Endothelial cell of umbilical vein (primary cell): ENCODE results near the gene CASK. TPM values are rescaled to one million over a fixed set of nuclear protein-coding genes. Genes with fewer than 3 reads are reported as not detected.

Experiments
- BruUV-seq: library from RNA; stranded (reverse); fragments of 400-500 nt; replicated peaks from 2 replicates; lab custom pipeline; 2021; lab: Mats Ljungman, UMichigan
- CTCF ChIA-PET: fragments of 300-600, 350-600 bp; sonication (Branson Sonifier 250); formaldehyde crosslinking; loops from one replicate; lab custom pipeline; 2021; ENCODE audit warnings: antibody characterized with exemption, inconsistent platforms; lab: Charles Lee
- POLR2A ChIA-PET: fragments of 300-600, 350-600 bp; sonication (Branson Sonifier 250); formaldehyde crosslinking; loops from one replicate; lab custom pipeline; 2021; ENCODE audit warnings: antibody characterized with exemption, inconsistent platforms; lab: Charles Lee
- DNase-seq: peaks from one replicate; pipeline ENCODE4 v3.0.0-alpha.2; 2011; ENCODE audit warnings: low read depth, low spot score
- FAIRE-seq: peaks from 2 replicates; lab custom pipeline; 2011; peaks lifted over from hg19 to GRCh38; lab: Jason Lieb, UNC
- H2AFZ ChIP-seq: 2 replicates; pipeline ENCODE4 v1.6.0; 2012; ENCODE audit warnings: low read depth, low read length, control low read depth, inconsistent platforms
- H3K27ac ChIP-seq: 2 replicates; pipeline ENCODE4 v1.5.1; 2011; ENCODE audit warnings: low read depth, mild to moderate bottlenecking, control low read depth, low read length, moderate library complexity; ENCODE audit not compliant: insufficient read depth
- H3K27me3 ChIP-seq, 2 experiments: 2 replicates each; pipeline versions ENCODE4 v1.6.0 to v1.6.1; 2011; ENCODE audit warnings: low read length in 2 of 2, mixed read lengths in 1 of 2; ENCODE audit not compliant: control insufficient read depth in 2 of 2, insufficient read depth in 2 of 2
- H3K36me3 ChIP-seq, 2 experiments: 2 replicates in 1 of 2; 3 replicates in 1 of 2; pipeline ENCODE4 v1.5.1; 2011; ENCODE audit warnings: low read length in 2 of 2, mild to moderate bottlenecking in 1 of 2, moderate library complexity in 1 of 2; ENCODE audit not compliant: control insufficient read depth in 2 of 2, insufficient read depth in 2 of 2; ENCODE audit errors: extremely low read depth in 1 of 2
- H3K4me1 ChIP-seq: 3 replicates; pipeline ENCODE4 v1.5.1; 2011; ENCODE audit warnings: mild to moderate bottlenecking, low read length; ENCODE audit not compliant: control insufficient read depth, insufficient read depth; ENCODE audit errors: extremely low read depth
- H3K4me2 ChIP-seq: 2 replicates; pipeline ENCODE4 v1.6.1; 2011; ENCODE audit warnings: low read length, control low read depth, mixed read lengths; ENCODE audit not compliant: insufficient read depth
- H3K4me3 ChIP-seq, 3 experiments: fragments of 200-600 bp in 1 of 3; sonication (generic), shearing (Covaris generic) in 1 of 3; replicated peaks in 1 of 3; 2 replicates each; pipeline ENCODE4 v1.5.1; 2011 to 2016; ENCODE audit warnings: control low read depth in 3 of 3, low read length in 3 of 3, mild to moderate bottlenecking in 2 of 3, inconsistent platforms in 1 of 3, low read depth in 1 of 3, moderate library complexity in 1 of 3; ENCODE audit not compliant: insufficient read depth in 1 of 3
- H3K79me2 ChIP-seq: 2 replicates; pipeline ENCODE4 v1.6.0; 2012; ENCODE audit warnings: low read length, inconsistent platforms; ENCODE audit not compliant: control insufficient read depth, insufficient read depth
- H3K9ac ChIP-seq: replicated peaks from 2 replicates; pipeline ENCODE3; 2011; ENCODE audit warnings: low read length, control low read depth; ENCODE audit not compliant: insufficient read depth; ENCODE audit errors: extremely low read depth
- H3K9me1 ChIP-seq: replicated peaks from 3 replicates; pipeline ENCODE4 v1.6.0; 2011; ENCODE audit warnings: mild to moderate bottlenecking, low read length; ENCODE audit not compliant: control insufficient read depth, insufficient read depth; ENCODE audit errors: extremely low read depth
- H3K9me3 ChIP-seq: replicated peaks from 2 replicates; pipeline ENCODE4 v1.5.1; 2012; ENCODE audit warnings: low read length, inconsistent platforms; ENCODE audit not compliant: control insufficient read depth, insufficient read depth
- H4K20me1 ChIP-seq: replicated peaks from 2 replicates; pipeline ENCODE3; 2011; ENCODE audit warnings: mild to moderate bottlenecking, low read length; ENCODE audit not compliant: control insufficient read depth, insufficient read depth; ENCODE audit errors: extremely low read depth
- CTCF ChIP-seq, 2 donors: IDR thresholded peaks; 1 replicate in 1 of 2; 2 replicates in 1 of 2; pipeline ENCODE4 v1.5.1; 2011; ENCODE audit warnings: low read length in 2 of 2, mild to moderate bottlenecking in 2 of 2, moderate library complexity in 2 of 2, control low read depth in 1 of 2, inconsistent platforms in 1 of 2, low read depth in 1 of 2; ENCODE audit not compliant: insufficient read depth in 1 of 2; ENCODE audit errors: extremely low read depth in 1 of 2
- EZH2 ChIP-seq: IDR thresholded peaks from 2 replicates; pipeline ENCODE4 v1.6.1; 2012; ENCODE audit warnings: borderline replicate concordance, low read depth, mild to moderate bottlenecking, moderate library complexity, low read length, inconsistent platforms; ENCODE audit not compliant: severe bottlenecking
- FOS ChIP-seq: IDR thresholded peaks from 2 replicates; pipeline ENCODE4 v1.6.1; 2011; ENCODE audit warnings: mild to moderate bottlenecking, low read length, moderate library complexity, borderline replicate concordance; ENCODE audit not compliant: insufficient read depth
- GATA2 ChIP-seq: IDR thresholded peaks from 2 replicates; pipeline ENCODE4 v1.7.0; 2011; ENCODE audit warnings: low read depth, mild to moderate bottlenecking, moderate library complexity, mixed read lengths, low read length; ENCODE audit not compliant: insufficient read length, insufficient read depth
- JUN ChIP-seq: IDR thresholded peaks from 2 replicates; pipeline ENCODE4 v1.6.1; 2011; ENCODE audit warnings: borderline replicate concordance, low read depth; ENCODE audit not compliant: insufficient read length, insufficient read depth
- MYC ChIP-seq: IDR thresholded peaks from one replicate; pipeline ENCODE4 v1.6.1; 2011; ENCODE audit warnings: mild to moderate bottlenecking, low read depth, low read length
- POLR2A ChIP-seq: IDR thresholded peaks from 2 replicates; pipeline ENCODE4 v1.6.1; 2012; ENCODE audit warnings: low read depth, mild to moderate bottlenecking, control low read depth, low read length
- POLR2AphosphoS5 ChIP-seq: IDR thresholded peaks from 2 replicates; pipeline ENCODE4 v1.6.1; 2012; ENCODE audit warnings: low read depth, mild to moderate bottlenecking, control low read depth, low read length, moderate library complexity; ENCODE audit not compliant: insufficient read depth
- dilution Hi-C: fragments of 300-500 bp; cut with MboI; formaldehyde crosslinking; loops from one replicate; pipeline ENCODE4 v1.15.0; 2019; ENCODE audit warnings: low sequenced_read_pairs; ENCODE audit not compliant: extremely low pct_ligation_motif_present
- intact Hi-C: fragments of 100-400 bp; cut with micrococcal nuclease; formaldehyde crosslinking; loops from one replicate; pipeline ENCODE4 v1.10.0; 2022
- polyA plus RNA-seq, 4 experiments: library from polyadenylated mRNA; depleted of rRNA in 3 of 4; stranded (reverse) in 3 of 4; unstranded in 1 of 4; fragments of >200 nt; gene quantifications; 2 replicates each; pipeline versions ENCODE4 v1.2.1 to v1.2.3, GENCODE V29; 2011 to 2012; ENCODE audit warnings: missing spikeins in 1 of 4
- total RNA-seq: library from RNA; stranded (reverse); gene quantifications from 2 replicates; pipeline ENCODE4 v1.2.3, GENCODE V29; 2021
- TF ChIP-seq, protein P1 (sequence below): IDR thresholded peaks from 2 replicates; pipeline ENCODE4 v1.6.1; 2011; ENCODE audit not compliant: insufficient read depth, insufficient read length

Gene CASK
- total and polyA plus RNA-seq, 2 donors (not counting 3 experiments of a cell fraction or from before 2014, with no cell fraction given): 6.4 to 30.4 TPM

DNA sequence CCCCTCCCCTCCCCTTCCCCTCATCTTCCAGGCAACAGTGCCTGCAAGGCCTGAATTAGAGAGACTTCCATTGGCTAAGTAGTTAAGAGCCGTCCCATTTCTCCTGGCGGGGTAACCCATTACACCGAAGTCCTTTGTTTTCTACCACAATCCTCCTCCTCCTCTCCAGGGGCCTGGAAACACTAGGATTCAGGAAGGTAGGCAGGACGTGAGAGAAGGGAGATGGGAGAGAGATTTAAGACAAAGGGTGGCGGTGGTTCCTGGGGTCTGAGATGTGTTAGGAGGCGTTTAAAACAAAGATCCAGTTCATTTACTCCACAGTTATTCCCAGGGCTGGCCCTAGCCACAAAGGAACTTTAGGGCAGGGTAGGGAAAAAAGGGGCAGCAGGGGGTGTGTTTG, 448.2 kb downstream of the CASK start:
- Histone ChIP-seq H3K36me3 (no peaks in the 10 kb centered on the region), H3K27me3 (no peaks in the 10 kb centered on the region), H3K9me1 (no peaks in the 10 kb centered on the region), H4K20me1 (no peaks in the 10 kb centered on the region), H3K9ac (no peak overlapping the region), H3K4me2 (no peak overlapping the region), H3K27ac (no peak overlapping the region), H3K4me3 (no peak overlapping the region), H2AFZ (no peak overlapping the region), H3K79me2 (no peaks in the 10 kb centered on the region), H3K9me3 (no peaks in the 10 kb centered on the region), H3K4me1 (no peaks in the 10 kb centered on the region)
- no peak for TF ChIP-seq MYC
- TF ChIP-seq, protein P1, sequence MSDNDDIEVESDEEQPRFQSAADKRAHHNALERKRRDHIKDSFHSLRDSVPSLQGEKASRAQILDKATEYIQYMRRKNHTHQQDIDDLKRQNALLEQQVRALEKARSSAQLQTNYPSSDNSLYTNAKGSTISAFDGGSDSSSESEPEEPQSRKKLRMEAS: no peak
- no peak for TF ChIP-seq GATA2
- TF ChIP-seq EZH2: no peak
- no peak for TF ChIP-seq JUN
- no peak for TF ChIP-seq POLR2A
- no peak for TF ChIP-seq POLR2AphosphoS5
- no peak for TF ChIP-seq FOS
- no peak for TF ChIP-seq CTCF (IDR thresholded peaks at IDR 0.05; ENCODE audit: extremely low read depth in 1 of 2, insufficient read depth in 1 of 2, low read depth in 1 of 2, low read length in 2 of 2)
- CTCF ChIA-PET: no interaction called here
- DNase-seq (no peak), FAIRE-seq (no peak)
- no TSS peak for BruUV-seq
- POLR2A ChIA-PET: no interaction called here
- dilution Hi-C loops: no loop called here
- intact Hi-C loops: no loop called here
